ENCODE results near the gene CAMTA1. TPM values are rescaled to one million over a fixed set of nuclear protein-coding genes. Genes with fewer than 3 reads are reported as not detected.

The CAMTA1 gene
- total RNA-seq, 1 experiment from 2014 or later = 82.2 TPM

- CTCF ChIA-PET = no interaction called here
- no peak overlapping the region for H3K4me3 ChIP-seq (ENCODE audit: low read depth in 2 of 2, low read length in 2 of 2)
- no peaks in the 10 kb centered on the region for H3K4me1 ChIP-seq (ENCODE audit: control insufficient read depth, insufficient read depth, low read length)
- H3K27ac ChIP-seq (ENCODE audit: low read length) = no peak overlapping the region
- in situ Hi-C loops (cut with HindIII; ENCODE audit: low pct_unique_long_range_greater_than_20kb, low sequenced_read_pairs) (no loop called here), intact Hi-C loops (cut with micrococcal nuclease; ENCODE audit: unreplicated experiment) (no loop called here)
- H3K36me3 ChIP-seq (ENCODE audit: control insufficient read depth, insufficient read depth, low read length) = no peaks in the 10 kb centered on the region
- no peak for ATAC-seq
- POLR2A ChIA-PET = no interaction called here
- no TSS peak for BruUV-seq (replicated peaks)
- no peaks in the 10 kb centered on the region for H3K9me3 ChIP-seq (ENCODE audit: control insufficient read depth, insufficient read depth, low read depth, low read length)
- TF ChIP-seq CTCF (IDR thresholded peaks at IDR 0.05) = no peak
- no peak for TF ChIP-seq SIN3A (IDR thresholded peaks at IDR 0.05; ENCODE audit: borderline replicate concordance, insufficient read depth, low read depth, low read length)
- TF ChIP-seq REST (IDR thresholded peaks at IDR 0.05; ENCODE audit: insufficient read depth in 1 of 2, low read depth in 2 of 2, low read length in 1 of 2) = no peak
- TF ChIP-seq POLR2AphosphoS5 (IDR thresholded peaks at IDR 0.05; ENCODE audit: low read depth, low read length) = no peak
- no peak for TF ChIP-seq TCF7L2 (IDR thresholded peaks at IDR 0.05; ENCODE audit: low read depth, low read length)
- no peak for DNase-seq (ENCODE audit: low read depth, low spot score)
- no peaks in the 10 kb centered on the region for H3K27me3 ChIP-seq (ENCODE audit: control insufficient read depth, insufficient read depth, low read length)
These were observed 623.5 kb downstream of the CAMTA1 start for GRCh38 chr1:7408771-7409150.

GRCh38 chr1:7409278-7409677 lies 624.0 kb downstream of the CAMTA1 start:
- Histone ChIP-seq H3K4me3 (ENCODE audit: low read depth in 2 of 2, low read length in 2 of 2) (no peak overlapping the region), H3K9me3 (ENCODE audit: control insufficient read depth, insufficient read depth, low read depth, low read length) (no peaks in the 10 kb centered on the region), H3K27me3 (ENCODE audit: control insufficient read depth, insufficient read depth, low read length) (no peaks in the 10 kb centered on the region), H3K36me3 (ENCODE audit: control insufficient read depth, insufficient read depth, low read length) (no peaks in the 10 kb centered on the region), H3K27ac (ENCODE audit: low read length) (no peak overlapping the region), H3K4me1 (ENCODE audit: control insufficient read depth, insufficient read depth, low read length) (no peaks in the 10 kb centered on the region)
- in situ Hi-C loops (cut with HindIII; ENCODE audit: low pct_unique_long_range_greater_than_20kb, low sequenced_read_pairs) (no loop called here), intact Hi-C loops (cut with micrococcal nuclease; ENCODE audit: unreplicated experiment) (no loop called here)
- ChIA-PET POLR2A (no interaction called here), CTCF (no interaction called here)
- no TSS peak for BruUV-seq (replicated peaks)
- no peak for DNase-seq (ENCODE audit: low read depth, low spot score)
- TF ChIP-seq TCF7L2 (IDR thresholded peaks at IDR 0.05; ENCODE audit: low read depth, low read length) (no peak), REST (IDR thresholded peaks at IDR 0.05; ENCODE audit: insufficient read depth in 1 of 2, low read depth in 2 of 2, low read length in 1 of 2) (no peak), CTCF (IDR thresholded peaks at IDR 0.05) (no peak), POLR2AphosphoS5 (IDR thresholded peaks at IDR 0.05; ENCODE audit: low read depth, low read length) (no peak), SIN3A (IDR thresholded peaks at IDR 0.05; ENCODE audit: borderline replicate concordance, insufficient read depth, low read depth, low read length) (no peak)
- ATAC-seq = no peak
